ENCODE results near the gene MAU2. TPM values are rescaled to one million over a fixed set of nuclear protein-coding genes. Genes with fewer than 3 reads are reported as not detected.

Gene MAU2
- total and polyA plus RNA-seq, 2 of the 8 experiments (the other 6 are each of a cell fraction or from before 2014, with no cell fraction given), result 32.0 to 40.8 TPM

DNA sequence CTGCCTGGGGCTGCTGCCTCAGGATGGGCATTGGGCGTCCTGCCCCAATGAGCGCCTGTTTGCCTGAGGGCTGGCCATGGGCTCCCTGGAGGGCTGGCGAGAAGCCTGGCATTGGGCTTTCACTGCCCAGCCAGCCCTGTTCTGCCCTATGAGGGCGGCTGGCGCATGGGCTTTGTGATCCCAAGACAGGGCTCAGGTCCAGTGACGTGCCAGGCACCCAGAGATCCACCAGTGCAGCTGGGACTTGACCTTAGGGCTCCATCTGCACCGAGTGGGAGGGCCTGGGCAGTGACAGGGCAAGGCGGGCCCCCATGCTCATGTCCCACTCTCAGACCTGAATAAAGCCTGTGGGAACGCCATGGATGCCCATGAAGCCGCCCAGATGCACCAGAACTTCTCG lies 34.3 kb downstream of the MAU2 start:
- POLR2A ChIA-PET (ENCODE audit: partially characterized antibody), result interaction anchor here (0.6 kb wide), 1 partner anchor 22 kb away, joined by 3 read pairs; no protein-coding TSS in a partner anchor
- Histone ChIP-seq H4K20me1 (replicated peaks in 1 of 2; ENCODE audit: control insufficient read depth in 1 of 2, insufficient read depth in 2 of 2, low read length in 2 of 2) (peaks cover 3 to 5% of the 10 kb centered on the region in 2 experiments), H2BK5ac (ENCODE audit: low read depth, low read length) (no peak overlapping the region; the same call in 1 of the 2 replicates), H3K23ac (ENCODE audit: insufficient read length) (no peak overlapping the region), H3K9me3 (ENCODE audit: insufficient read depth in 2 of 2, low read depth in 1 of 2, low read length in 1 of 2) (no peaks in the 10 kb centered on the region), H3K9ac (replicated peaks in 1 of 4; ENCODE audit: extremely low read depth in 1 of 4, low read depth in 3 of 4, low read length in 3 of 4) (no peak overlapping the region), H3K79me2 (ENCODE audit: control insufficient read depth in 1 of 2, insufficient read depth in 2 of 2, low read length in 2 of 2) (no peaks in the 10 kb centered on the region), H4K5ac (ENCODE audit: insufficient read length, low read depth, low read length) (no peak overlapping the region), H4K8ac (ENCODE audit: extremely low read depth, insufficient read depth, low read length) (0 out of 2 replicates have a peak overlapping the region, but pooled peaks have one; percentile 5), H3K4me2 (ENCODE audit: insufficient read depth in 1 of 2, low read depth in 2 of 2, low read length in 2 of 2) (no peak overlapping the region), H2BK12ac (ENCODE audit: low read depth, low read length) (no peak overlapping the region), H3K4ac (replicated peaks; ENCODE audit: insufficient read length, low read depth, low read length) (no peak overlapping the region), H3K14ac (ENCODE audit: insufficient read length) (no peak overlapping the region), H3K27me3 (replicated peaks in 1 of 4; ENCODE audit: control insufficient read depth in 3 of 4, extremely low read depth in 1 of 4, insufficient read depth in 3 of 4, low read length in 3 of 4) (no peaks in the 10 kb centered on the region), H2BK15ac (ENCODE audit: low read length) (no peak overlapping the region), H3K4me1 (replicated peaks in 1 of 4; ENCODE audit: control insufficient read depth in 3 of 4, insufficient read depth in 4 of 4, low read length in 3 of 4) (no peaks in the 10 kb centered on the region), H2AFZ (ENCODE audit: low read length) (no peak overlapping the region), H2BK20ac (ENCODE audit: low read length) (no peak overlapping the region), H3K36me3 (ENCODE audit: control insufficient read depth in 2 of 4, insufficient read depth in 4 of 4, low read length in 3 of 4) (peaks cover 14 to 44% (median 26%) of the 10 kb centered on the region in 4 experiments), H3K56ac (replicated peaks; ENCODE audit: insufficient read length, low read depth, low read length) (no peak overlapping the region), H3K18ac (ENCODE audit: extremely low read depth, low read length) (no peak overlapping the region), H4K91ac (replicated peaks; ENCODE audit: insufficient read length, low read length) (no peak overlapping the region), H3K4me3 (ENCODE audit: extremely low read depth in 1 of 4, insufficient read depth in 2 of 4, low read depth in 3 of 4, low read length in 4 of 4) (no peak overlapping the region), H3K23me2 (ENCODE audit: low read depth, low read length) (no peaks in the 10 kb centered on the region), H3K27ac (ENCODE audit: low read depth, low read length) (no peak overlapping the region), H3K79me1 (ENCODE audit: low read depth, low read length) (no peaks in the 10 kb centered on the region), H2BK120ac (replicated peaks; ENCODE audit: low read depth, low read length) (no peak overlapping the region), H2AK5ac (ENCODE audit: low read depth, low read length) (no peak overlapping the region)
- CTCF ChIA-PET (ENCODE audit: partially characterized antibody), result interaction anchor here (1.8 to 5.1 kb wide), 2 partner anchors 13 to 135 kb away, joined by 5 to 24 read pairs; no protein-coding TSS in a partner anchor
- DNase-seq (ENCODE audit: low read depth in 1 of 2, low spot score in 2 of 2) (no peak), FAIRE-seq (no peak)
- WGBS, 2 experiments (ENCODE audit: extremely low coverage in 1 of 2, insufficient coverage in 1 of 2, insufficient read length in 1 of 2, insufficient replicate concordance in 2 of 2, low coverage in 1 of 2, low lambda C conversion rate in 2 of 2, missing lambda C conversion rate in 1 of 2), result 96% methylated on average over 11 of the region's 11 CpGs; no CpG with 5 or more reads in 1 of the 2 experiments
- TF ChIP-seq JUND (IDR thresholded peaks at IDR 0.05; ENCODE audit: low read length) (no peak), GTF2F1 (IDR thresholded peaks at IDR 0.05; ENCODE audit: borderline replicate concordance, low read depth, low read length) (no peak), SIN3A (conservative IDR thresholded peaks at IDR 0.05 in 1 of 2, IDR thresholded peaks at IDR 0.05 in 1 of 2; ENCODE audit: low read depth in 1 of 2, low read length in 2 of 2) (no peak), CHD1 (IDR thresholded peaks at IDR 0.05; ENCODE audit: low read depth, low read length) (no peak), POLR2AphosphoS5 (IDR thresholded peaks at IDR 0.05; ENCODE audit: low read depth, low read length) (no peak)
